Globus pallidus (tissue), 1 donor: Measurements from ENCODE around the gene ADCY9.
A peak's percentile ranks its signal among the peaks of the same experiment; 100 is the strongest.

Experiments used
- DNase-seq: peaks from one replicate; pipeline ENCODE4 v3.0.0-alpha.2; 2015; ENCODE audit warnings: low spot score

The ADCY9 gene

DNA sequence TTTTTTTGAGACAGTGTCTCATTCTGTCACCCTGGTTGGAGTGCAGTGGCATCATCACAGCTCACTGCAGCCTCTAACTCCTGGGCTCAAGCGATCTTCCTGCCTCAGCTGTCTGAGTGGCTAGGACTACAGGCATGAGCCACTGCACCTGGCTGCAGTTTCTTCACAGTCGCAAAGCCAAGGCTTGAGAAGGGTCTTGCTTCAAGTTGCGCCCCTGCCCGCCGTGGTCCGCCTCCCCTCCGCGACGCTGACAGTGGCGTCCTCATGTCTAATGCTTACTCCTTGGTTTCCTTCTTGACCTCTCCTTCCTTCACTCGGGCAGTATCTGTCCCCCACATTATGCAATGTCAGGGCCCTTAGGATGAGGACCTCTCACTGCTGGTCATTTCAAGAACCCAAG lies 112.7 kb downstream of the ADCY9 start:
- no peak for DNase-seq

DNA sequence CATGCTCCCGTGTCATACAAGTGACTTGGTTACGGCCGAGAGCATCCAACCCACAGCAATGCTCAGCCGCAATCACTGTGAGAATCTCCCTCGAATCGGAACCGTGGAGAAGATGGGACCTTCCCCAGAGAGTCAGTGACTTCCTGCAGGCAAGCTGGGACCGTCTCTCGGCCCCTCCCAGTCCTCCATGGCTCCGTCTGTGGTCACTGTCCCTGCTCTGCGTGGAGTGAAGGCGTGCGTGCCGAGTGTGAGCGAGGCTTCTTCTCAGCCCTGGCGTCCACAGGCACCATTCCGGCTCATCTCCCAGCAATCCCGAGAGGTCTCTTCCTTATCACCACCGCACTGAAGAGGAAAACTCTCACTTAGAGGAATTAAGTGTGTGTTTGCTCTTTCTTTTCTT lies 113.1 kb downstream of the ADCY9 start:
- no peak for DNase-seq

DNA sequence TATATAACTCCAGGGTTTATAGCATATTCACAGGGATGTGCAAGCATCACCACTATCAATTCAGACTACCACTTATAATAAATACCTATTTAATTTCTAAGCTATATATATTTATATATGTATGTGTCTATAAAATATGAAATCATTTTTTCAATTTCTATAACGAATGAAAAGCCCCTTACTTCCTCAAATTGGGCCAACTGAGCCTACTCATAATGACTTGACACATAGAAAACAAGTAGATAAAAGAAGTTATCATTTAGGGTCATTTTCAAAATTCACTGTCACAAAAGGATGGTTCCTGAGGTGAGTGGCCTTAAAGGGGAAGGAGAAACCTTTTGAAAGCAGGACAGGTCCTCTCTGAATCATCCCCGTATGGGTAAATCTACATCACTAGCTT lies 114.1 kb downstream of the ADCY9 start:
- no peak for DNase-seq

DNA sequence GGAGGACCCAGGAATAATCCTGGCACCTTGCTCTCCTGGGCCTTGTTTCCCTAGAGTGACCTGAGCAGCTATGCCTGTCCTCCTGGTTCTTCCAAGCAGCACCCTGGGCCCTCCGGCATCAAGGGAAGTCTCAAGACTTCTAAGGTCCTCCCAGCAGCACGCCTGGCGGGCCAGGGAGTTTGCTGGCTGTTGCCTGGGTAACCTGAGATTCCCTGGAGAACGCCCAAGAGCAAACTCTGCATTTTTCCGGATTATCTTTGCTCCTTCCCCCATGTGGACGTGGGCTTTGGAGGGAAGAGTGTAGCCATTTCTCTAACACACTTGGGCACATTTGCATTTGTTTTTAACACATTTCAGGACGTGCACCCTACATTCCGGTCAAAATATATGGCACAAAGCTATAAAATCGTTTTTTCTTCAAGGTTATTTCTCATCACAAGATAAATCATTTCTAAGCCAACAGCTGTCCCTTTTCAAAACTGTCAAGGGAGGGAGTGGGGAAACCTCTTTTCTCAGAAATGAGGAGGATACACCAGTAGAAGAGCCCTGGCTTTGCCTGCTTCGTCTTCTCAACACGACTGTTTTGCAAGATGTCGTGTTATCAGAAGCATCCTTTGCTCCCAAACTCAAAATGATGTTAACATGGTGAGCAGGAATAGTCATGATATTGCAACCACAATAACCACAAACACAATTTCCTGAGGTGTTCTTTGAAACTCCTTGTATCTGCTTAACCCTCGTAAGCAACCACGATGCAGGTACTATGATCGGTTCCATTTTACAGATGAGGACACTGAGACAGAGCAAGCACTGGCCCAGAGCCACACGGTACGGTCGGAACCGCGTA lies 116.5 kb downstream of the ADCY9 start:
- DNase-seq: no peak

DNA sequence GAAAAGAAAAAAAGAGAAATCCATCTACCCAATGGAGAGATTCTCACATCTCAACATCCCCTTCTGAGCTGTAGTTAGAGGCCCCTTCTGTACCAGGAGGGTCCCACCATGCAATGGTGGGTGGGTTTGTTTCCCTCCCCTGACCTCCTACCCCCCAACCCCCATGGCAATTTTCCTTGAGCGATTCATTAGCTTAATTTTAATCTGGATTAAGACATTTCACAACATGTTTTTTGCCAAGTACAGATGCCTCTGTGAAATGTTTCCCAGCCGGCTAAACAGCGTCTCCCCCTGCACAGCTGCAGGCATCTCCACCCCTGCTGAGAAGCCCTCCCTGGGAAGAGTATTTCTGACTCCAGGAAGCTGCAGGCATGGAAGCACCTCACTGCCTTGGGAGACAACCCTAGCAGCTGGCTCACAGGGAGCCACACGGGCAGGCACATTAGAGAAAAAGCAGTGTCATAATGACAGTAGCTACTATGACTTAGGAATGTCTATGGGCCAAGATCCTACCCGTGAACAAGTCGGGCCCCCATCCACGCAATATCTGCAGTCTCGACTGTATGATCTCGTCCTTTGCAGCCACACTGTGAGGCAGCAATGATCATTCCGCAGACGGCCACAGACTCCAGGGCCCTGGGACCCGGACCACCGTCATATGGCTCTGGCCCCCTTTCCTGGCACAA lies 117.3 kb downstream of the ADCY9 start:
- no peak for DNase-seq

DNA sequence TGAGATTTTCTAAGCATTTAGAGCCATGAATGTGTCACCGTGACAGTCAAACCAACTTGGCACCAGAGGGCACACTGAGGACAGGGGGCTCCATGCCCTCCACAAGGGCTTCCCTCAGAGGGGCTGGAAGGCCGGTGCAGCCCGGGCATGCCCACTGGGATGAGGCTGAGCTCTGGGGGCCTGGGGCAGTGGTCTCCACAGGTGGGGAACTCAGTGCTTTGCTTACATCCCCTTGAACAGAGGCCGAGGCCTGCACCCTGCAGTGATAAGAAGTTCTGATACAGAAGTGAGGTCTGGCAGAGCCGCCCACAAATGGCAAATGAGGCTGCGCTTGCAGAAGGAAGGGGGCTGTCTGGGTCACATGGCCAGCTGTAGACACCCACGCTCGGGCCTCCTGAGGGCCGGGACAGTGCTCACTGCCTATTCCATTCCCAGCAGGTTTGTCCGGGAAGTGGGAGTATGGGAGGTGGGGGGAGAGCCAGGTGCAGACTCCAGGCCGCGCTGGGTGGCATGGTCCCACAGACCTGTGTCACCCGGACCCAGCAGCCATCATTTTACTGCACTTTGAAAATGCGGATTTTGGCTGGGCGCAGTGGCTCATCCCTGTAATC lies 118.9 kb downstream of the ADCY9 start:
- DNase-seq: no peak

DNA sequence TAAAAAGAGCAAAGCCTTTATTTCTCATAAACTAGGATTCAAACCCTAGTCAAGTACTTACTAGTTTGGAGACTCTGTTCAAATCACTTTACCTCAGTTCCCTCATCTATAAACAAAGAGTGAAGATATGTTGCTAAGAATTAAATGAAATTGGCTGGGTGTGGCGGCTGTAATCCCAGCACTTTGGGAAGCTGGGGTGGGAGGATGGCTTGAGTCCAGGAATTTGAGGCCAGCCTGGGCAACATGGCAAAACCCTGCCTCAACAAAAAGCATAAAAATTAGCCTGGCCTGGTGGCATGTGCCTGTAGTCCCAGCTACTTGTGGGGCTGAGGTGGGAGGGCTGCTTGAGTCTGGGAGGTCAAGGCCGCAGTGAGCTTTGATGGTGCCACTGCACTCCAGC lies 121.2 kb downstream of the ADCY9 start:
- no peak for DNase-seq

DNA sequence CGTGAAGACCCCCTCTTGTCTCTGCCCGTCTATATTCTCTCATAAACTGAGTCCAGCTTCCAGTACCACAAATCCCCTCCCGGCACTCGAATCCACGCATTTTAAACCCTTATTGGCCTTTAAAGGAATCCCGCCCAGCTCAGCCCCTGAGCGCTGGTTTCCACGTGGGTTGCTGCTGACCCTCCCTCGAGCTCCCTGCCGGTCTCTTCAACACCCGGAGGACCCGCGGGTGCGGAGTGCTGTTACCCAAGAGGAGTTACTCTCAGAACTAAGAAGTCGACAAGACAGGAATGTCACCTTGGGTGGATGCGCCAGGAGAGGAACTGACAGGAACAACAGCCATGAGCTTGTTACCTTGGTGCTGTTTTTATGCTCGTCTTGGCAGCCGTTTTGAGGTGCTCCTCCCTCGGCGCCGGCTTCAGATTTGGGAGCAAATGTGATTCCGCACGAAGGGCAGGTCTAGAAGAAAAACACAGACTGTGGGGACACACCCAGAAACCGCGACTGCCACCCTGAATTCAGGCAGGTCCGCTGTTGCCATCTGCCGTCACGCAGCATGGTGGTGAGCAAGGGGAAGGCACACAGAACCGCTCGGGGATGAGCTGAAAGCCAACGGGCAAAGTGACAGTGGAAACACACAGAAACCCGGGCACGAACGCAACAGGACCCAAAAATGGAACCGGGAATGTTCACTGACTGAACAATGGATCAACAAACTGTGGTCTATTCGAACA lies 123.0 kb downstream of the ADCY9 start:
- DNase-seq: no peak

DNA sequence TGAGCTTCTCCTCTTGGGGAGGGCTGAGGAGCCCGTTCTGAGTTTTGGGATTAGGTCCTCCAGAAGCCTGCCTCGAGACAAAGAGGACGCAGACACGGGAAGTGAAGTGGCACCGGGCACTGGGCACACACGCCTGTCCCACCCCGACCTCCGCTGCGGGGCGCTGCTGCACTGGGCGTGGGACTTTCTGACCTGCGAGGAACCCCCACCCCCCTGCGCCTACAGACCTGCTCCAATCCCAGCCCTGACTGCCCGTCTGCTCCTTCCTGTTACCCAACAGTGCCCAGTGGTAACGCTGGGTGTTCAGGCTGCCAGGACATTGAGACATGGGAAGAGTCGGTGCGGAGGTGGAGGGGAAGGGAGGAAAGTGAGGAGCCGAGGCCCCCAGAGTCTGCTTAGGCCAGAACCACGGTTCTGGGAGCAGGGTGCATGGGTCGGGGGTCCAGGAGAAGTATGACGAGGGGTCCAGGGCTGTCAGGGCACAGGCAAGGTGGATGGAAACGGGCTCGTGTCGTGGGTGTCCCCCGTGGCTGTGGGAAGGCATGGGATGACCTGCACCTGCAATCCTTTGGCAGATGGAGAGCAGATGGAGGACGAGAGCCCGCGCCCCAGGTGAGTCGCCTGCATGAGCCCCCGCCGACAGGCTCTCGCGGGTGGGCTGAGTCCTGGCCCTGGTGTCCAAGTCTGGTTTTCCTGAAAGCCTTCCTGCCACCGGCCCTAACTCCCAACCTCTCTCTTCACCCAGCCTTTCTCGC lies 123.8 kb downstream of the ADCY9 start:
- no peak for DNase-seq

DNA sequence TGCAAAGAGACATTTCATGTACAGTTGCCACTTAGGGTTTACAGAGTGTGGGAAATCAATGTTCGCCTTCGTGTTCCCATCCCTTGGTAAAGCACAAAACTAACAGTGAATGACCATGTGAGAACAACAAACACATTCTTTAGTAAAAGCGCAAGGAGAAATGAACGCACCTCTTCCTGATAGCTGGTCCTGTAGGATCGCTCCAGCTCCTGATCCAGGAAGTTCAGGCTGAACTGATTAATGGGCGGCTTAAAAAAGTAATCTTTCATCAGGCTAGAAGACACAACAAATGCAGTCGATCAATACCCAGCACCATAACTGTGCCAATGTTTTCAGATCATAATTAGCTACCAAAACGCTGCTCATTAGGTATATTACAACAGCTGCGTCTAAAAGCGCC lies 127.4 kb downstream of the ADCY9 start:
- no peak for DNase-seq

DNA sequence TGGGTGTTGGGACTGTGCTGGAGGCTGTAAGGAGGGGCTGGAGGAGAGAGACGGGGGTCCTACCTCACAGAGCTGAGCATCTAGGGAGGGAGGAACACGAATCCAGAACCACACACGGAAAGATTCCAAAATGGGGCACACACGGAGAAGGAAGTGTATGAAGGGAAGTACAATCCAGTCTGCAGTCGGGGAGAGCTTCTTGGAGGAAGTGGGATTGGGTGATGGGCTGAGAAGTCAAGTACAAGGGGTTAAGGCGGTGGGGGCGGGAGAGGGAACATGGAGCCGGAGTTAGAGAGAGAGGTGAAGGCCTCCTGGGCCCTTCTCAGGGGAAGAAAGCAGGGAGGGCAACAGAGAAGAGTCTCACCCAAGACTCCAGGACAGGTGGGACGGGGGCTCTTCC lies 128.2 kb downstream of the ADCY9 start:
- DNase-seq: no peak

DNA sequence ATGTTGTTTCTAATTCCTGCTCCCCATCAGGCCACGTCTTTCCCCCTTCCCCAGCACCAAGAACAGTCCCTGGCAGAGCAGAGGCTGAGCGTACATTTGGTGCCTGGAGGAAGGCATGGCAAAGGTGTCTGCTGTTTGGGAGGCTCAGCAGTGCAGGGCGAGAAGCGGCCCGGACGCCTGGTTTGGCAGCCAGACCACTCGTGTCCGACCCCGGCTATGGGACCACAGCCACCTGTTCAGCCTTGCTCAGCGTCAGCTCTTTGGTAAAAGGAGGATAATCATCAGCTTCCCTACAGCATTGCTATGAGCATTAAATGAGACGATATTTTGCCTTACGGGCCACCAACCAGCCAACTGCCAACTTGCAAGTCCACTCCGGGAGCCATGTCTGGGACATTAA lies 129.0 kb downstream of the ADCY9 start:
- DNase-seq: no peak

DNA sequence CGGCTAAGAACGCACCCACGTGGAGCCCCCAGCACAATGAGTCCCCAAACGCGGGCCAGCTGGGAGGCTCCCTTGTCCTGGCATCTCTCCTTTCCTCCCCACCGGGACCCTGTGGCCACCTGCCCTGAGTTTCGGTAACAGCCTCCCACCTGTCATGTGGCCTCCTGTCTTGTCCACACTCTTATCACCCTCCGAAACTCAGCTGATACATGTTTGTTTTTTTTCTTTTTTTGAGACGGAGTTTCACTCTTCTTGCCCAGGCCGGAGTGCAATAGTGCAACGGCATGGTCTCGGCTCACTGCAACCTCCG lies 130.1 kb downstream of the ADCY9 start:
- DNase-seq: no peak

DNA sequence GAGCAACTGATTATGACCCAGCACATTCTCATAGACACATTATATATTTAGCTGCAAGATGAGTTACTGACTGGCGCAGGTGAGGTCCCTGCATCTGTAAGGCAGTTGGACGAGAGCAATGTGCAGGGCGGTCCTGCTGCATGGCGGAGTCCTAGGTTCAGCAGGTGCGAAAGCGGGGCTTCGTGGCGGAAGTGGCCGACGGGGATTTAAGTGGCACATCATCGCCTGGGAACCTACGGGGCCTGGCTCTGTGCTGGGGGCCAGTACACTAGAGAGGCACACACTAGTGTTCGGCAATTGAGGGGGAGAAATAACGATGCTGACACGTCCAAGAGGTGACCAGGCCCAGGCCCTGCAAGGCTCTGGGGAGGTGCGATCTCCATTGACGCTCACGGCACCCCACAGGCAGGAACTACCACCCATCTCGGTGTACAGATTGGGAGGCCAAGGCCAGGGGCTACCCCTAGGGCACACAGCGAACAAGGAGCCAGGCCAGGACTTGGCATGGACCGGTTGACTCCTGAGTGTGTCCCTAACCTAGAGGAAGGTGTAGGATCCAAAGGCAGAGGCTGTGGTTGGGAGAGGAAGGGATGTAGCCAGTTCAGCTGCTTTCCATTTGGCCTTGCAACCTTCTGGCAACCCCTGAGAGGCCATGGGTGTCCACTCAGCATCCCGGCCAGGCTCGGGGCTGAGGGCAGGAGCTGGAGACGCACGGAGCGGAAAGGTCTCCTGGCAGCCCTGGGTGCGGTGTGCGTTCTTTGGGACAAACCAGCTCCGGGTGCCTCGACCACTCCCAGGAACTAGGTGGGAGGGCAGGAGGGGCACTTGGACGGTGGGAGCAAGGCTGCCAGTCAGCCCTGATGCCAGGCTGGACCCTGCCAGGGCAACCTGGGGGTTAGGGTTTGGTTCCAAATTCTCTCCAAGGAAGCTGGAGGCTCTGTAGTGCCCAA lies 131.9 kb downstream of the ADCY9 start:
- DNase-seq: no peak

DNA sequence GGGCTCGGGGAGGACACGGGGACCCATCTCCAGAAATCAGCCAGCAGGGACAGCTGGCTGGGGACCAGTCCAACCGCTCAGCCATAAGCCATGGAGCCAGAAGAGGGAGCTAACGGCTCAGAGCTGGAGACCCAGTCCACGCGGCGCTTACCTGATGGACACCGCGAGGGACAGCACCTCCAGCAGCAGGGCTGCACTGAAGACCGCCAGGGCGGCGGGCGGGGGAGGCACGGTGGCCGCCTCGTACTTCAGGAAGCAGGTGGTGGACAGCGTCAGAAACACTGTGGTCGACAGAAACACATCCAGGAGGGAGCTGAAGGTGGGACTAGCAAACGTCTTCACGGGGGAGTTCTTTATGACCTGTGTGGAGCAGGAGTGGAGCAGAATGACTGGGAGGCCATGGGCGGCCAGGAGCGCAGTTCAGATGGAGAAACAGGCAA lies 133.1 kb downstream of the ADCY9 start:
- peak; percentile 25 for DNase-seq

DNA sequence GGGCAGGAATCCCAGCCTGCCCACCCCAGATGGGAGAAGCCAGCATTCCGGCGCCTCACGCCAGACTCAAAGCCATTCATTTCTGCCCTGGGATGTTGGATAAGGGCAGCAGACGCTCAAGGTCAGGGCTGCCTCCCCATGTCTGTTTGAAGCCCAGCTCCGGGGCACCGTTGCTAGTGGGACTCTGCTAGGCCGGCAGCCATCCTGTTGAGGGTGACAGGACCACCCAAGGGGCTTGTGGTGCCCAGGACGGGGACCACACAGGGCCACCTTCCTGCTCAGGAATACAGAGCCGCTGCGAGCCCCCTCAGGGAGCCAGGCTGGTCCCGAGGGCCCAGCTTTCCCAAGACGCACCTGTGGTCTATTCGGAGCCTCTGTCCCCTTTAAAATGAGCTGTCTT lies 134.0 kb downstream of the ADCY9 start:
- DNase-seq: no peak

DNA sequence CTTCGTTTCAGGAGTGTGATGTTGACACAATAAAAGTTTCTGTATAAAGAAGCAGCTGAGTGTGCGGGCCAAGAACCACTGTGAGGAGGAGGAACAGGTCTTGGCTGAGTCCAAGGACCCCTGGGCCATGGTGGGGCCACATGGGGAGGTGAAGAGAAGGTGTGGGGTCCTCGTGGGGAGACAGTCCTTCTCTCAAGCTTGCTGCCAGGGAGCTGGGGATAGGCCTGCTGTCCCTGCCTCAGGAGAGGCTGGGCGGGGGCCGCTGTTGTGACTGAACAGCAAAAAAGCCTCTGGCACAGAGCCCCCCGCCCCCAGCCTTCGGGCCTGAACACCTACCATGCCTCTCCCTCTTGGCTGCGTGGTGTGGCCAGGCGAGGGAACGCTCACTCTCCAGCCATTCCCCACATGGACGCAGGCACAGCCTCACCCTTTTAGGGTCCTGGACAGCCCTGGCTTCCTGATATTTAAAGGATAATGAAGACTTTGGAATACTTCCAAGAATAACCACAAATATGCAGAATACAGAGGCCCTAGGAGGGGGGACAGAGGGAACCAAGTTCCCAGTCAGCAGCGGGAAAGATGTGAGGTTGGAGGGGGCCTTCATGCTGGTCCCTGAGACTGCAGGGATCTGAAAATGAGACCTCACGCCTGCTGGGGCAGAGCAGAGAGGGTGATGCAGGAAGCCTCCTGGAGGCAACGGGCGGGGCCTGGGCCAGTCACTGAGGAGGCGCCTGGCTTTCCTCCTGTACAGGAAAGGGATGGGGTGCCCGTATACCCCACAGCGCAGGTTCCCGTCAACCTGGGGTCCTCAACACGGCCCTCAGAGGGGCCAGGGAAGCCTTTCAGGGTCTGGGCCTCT lies 135.8 kb downstream of the ADCY9 start:
- DNase-seq: no peak

DNA sequence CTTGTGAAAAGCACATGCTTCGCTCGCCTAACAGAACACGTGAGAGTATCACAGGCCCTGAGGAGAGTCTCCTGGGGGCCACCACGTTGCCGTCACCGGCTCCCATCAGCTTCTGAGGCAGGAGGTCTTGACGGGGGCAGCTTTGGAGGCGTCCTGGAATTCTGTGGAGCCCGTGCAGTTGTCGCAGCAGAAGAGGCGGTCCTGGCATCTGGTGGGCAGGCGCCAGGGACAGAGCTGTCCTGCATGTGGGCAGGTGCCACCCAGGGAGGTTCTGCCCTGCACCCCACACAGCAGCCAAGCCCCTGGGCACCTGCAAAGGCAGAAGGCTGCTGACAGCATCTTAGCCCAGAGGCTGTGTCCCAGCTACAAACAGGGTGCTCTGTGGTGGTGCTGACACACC lies 136.7 kb downstream of the ADCY9 start:
- no peak for DNase-seq

DNA sequence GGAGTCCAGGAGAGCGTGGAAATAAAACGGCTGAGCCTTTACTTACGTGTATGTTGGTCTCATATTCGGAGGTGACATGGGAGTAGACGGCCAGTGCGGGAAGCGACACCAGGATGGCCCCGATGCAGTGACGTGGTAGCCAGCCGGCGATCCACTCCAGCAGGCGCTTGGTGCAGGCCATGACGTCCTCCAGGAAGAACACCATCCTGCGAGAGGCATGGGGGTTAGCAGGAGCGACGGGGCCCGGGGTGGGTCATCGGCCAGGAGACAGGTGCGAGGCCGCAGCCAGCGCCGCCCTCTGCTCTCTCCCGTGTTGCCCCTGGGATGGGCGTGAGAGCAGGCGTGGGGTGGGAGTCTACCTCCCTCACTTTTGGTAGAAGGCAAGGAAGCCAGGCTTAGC lies 137.2 kb downstream of the ADCY9 start:
- no peak for DNase-seq

DNA sequence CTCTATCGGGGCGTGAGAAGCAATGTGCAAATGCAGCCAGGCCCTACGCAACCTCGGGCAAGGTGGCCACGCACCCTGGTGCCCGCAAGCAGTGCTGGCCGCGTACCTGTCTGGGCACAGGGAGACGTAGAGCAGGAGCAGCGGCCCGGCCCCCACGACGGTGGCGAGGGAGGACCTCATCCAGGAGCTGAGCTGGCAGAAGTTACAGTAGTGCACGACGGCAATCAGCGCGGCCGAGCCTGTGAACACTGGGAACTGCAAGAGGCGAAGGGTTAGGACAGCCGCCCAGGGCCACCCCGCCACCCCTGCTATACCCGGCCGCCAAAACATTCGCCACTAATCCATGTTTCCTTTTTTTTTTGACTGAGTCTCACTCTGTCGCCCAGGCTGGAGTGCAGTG lies 138.9 kb downstream of the ADCY9 start:
- no peak for DNase-seq
